ENCODE results near the gene WNT7B. TPM values are rescaled to one million over a fixed set of nuclear protein-coding genes. Genes with fewer than 3 reads are reported as not detected.

The WNT7B gene
- total RNA-seq, 3 donors from 2014 or later (not counting 1 experiment from before 2014, with no cell fraction given), result not detected

DNA sequence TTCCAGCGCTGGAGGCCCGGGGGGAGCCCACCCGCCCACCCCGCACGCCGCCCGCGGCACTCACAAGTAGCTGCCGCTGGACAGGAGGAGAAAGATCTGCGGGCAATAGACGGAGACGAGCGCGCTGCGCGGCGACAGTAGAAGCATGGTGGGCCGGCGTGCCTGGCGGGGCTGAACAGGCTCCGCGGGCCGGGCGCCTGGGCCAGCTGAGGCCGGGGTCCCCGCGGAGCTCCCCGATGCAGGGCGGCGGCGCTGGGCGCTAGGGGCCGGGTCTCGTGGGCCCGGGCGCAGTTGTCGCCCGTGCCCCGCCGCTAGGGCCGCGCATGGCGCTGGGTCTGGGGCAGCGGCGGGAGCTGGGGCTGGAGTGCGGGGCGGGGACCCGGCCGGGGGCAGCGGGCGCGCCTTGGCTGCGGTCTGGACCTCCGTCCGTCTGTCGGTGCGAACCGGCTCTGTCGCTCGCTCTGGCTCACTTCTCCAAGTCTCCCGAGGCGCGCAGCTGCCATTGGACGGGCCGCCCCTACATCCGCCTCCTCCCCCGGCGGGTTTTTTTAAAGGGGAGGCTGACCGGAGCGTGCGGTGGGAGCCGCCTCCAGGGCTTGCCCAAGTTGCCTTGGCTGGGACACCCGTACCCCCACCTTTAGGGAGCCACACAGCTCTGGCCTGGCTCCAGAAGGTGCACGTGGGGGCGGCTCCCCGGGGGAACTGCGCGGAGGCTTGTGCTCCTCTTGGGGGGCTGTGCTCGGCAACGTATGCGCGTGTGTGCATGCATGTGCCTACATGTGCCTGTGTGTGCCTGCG lies 4.7 kb downstream of the WNT7B start:
- H3K27ac Mint-ChIP-seq, result no peak overlapping the region
- WGBS (ENCODE audit: insufficient coverage), result 14% methylated on average over 83 of the region's 83 CpGs
- no peaks in the 10 kb centered on the region for H3K36me3 Mint-ChIP-seq
- no peaks in the 10 kb centered on the region for H3K9me3 Mint-ChIP-seq
- Histone ChIP-seq H3K4me1 (ENCODE audit: control insufficient read depth, insufficient read depth, low read length) (peaks cover 10% of the 10 kb centered on the region), H3K27me3 (ENCODE audit: control insufficient read depth, insufficient read depth, low read length) (peaks cover 21% of the 10 kb centered on the region), H3K4me3 (ENCODE audit: low read length) (no peak overlapping the region), H3K27ac (ENCODE audit: low read length) (no peak overlapping the region), H3K36me3 (ENCODE audit: control insufficient read depth, insufficient read depth, low read length) (no peaks in the 10 kb centered on the region), H3K9me3 (ENCODE audit: control insufficient read depth, insufficient read depth, low read length) (no peaks in the 10 kb centered on the region)
- intact Hi-C loops (cut with micrococcal nuclease), result no loop called here
- TF ChIP-seq, protein P1, sequence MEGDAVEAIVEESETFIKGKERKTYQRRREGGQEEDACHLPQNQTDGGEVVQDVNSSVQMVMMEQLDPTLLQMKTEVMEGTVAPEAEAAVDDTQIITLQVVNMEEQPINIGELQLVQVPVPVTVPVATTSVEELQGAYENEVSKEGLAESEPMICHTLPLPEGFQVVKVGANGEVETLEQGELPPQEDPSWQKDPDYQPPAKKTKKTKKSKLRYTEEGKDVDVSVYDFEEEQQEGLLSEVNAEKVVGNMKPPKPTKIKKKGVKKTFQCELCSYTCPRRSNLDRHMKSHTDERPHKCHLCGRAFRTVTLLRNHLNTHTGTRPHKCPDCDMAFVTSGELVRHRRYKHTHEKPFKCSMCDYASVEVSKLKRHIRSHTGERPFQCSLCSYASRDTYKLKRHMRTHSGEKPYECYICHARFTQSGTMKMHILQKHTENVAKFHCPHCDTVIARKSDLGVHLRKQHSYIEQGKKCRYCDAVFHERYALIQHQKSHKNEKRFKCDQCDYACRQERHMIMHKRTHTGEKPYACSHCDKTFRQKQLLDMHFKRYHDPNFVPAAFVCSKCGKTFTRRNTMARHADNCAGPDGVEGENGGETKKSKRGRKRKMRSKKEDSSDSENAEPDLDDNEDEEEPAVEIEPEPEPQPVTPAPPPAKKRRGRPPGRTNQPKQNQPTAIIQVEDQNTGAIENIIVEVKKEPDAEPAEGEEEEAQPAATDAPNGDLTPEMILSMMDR (IDR thresholded peaks at IDR 0.05), result no peak
- H3K27me3 Mint-ChIP-seq (ENCODE audit: low read depth in 2 of 2), result peaks cover 38% of the 10 kb centered on the region in 2 donors
- H3K4me3 Mint-ChIP-seq, result no peak overlapping the region
- no peak for ATAC-seq
- H3K4me1 Mint-ChIP-seq, result peaks cover 0 to 5% of the 10 kb centered on the region in 2 donors
- no peak for DNase-seq

- Histone ChIP-seq H3K4me1 (ENCODE audit: control insufficient read depth, insufficient read depth, low read length) (peaks cover 7% of the 10 kb centered on the region), H3K36me3 (ENCODE audit: control insufficient read depth, insufficient read depth, low read length) (no peaks in the 10 kb centered on the region), H3K27ac (ENCODE audit: low read length) (no peak overlapping the region), H3K4me3 (ENCODE audit: low read length) (no peak overlapping the region), H3K9me3 (ENCODE audit: control insufficient read depth, insufficient read depth, low read length) (no peaks in the 10 kb centered on the region), H3K27me3 (ENCODE audit: control insufficient read depth, insufficient read depth, low read length) (peaks cover 21% of the 10 kb centered on the region)
- H3K27me3 Mint-ChIP-seq (ENCODE audit: low read depth in 2 of 2), result peaks cover 37 to 38% of the 10 kb centered on the region in 2 donors
- no peak overlapping the region for H3K4me3 Mint-ChIP-seq
- no peak overlapping the region for H3K27ac Mint-ChIP-seq
- DNase-seq, result no peak
- TF ChIP-seq, protein P1 (IDR thresholded peaks at IDR 0.05), result no peak
- no peaks in the 10 kb centered on the region for H3K9me3 Mint-ChIP-seq
- H3K4me1 Mint-ChIP-seq, result peaks cover 0 to 5% of the 10 kb centered on the region in 2 donors
- ATAC-seq, result no peak
- intact Hi-C loops (cut with micrococcal nuclease), result no loop called here
- 4% methylated on average over 66 of the region's 66 CpGs for WGBS (ENCODE audit: insufficient coverage)
- H3K36me3 Mint-ChIP-seq, result no peaks in the 10 kb centered on the region
Observed at GRCh38 chr22:45971408-45972028, 5.4 kb downstream of the WNT7B start.

GRCh38 chr22:45970705-45971407 lies 6.1 kb downstream of the WNT7B start:
- H3K27ac Mint-ChIP-seq, result no peak overlapping the region
- 1% methylated on average over 40 of the region's 40 CpGs for WGBS (ENCODE audit: insufficient coverage)
- no peak overlapping the region for H3K27ac ChIP-seq (ENCODE audit: low read length)
- H3K27me3 Mint-ChIP-seq (ENCODE audit: low read depth in 2 of 2), result peaks cover 35 to 38% of the 10 kb centered on the region in 2 donors
- peaks cover 4% of the 10 kb centered on the region for H3K4me1 ChIP-seq (ENCODE audit: control insufficient read depth, insufficient read depth, low read length)
- H3K36me3 ChIP-seq (ENCODE audit: control insufficient read depth, insufficient read depth, low read length), result no peaks in the 10 kb centered on the region
- no peaks in the 10 kb centered on the region for H3K9me3 Mint-ChIP-seq
- H3K4me1 Mint-ChIP-seq, result peaks cover 0 to 5% of the 10 kb centered on the region in 2 donors
- no peak overlapping the region for H3K4me3 Mint-ChIP-seq
- H3K9me3 ChIP-seq (ENCODE audit: control insufficient read depth, insufficient read depth, low read length), result no peaks in the 10 kb centered on the region
- no peak overlapping the region for H3K4me3 ChIP-seq (ENCODE audit: low read length)
- TF ChIP-seq, protein P1 (IDR thresholded peaks at IDR 0.05), result no peak
- ATAC-seq, result no peak
- peaks cover 21% of the 10 kb centered on the region for H3K27me3 ChIP-seq (ENCODE audit: control insufficient read depth, insufficient read depth, low read length)
- intact Hi-C loops (cut with micrococcal nuclease), result no loop called here
- no peak for DNase-seq
- H3K36me3 Mint-ChIP-seq, result no peaks in the 10 kb centered on the region
